HG03175 (cell line): ENCODE results near the gene ABCD1.

Source experiments
- ATAC-seq: cut with Tn5 transposase; IDR thresholded peaks from one replicate; pipeline ENCODE4 v1.9.1; 2021; ENCODE audit warnings: mild to moderate bottlenecking, moderate library complexity; ENCODE audit not compliant: unreplicated experiment

ABCD1 gene

DNA sequence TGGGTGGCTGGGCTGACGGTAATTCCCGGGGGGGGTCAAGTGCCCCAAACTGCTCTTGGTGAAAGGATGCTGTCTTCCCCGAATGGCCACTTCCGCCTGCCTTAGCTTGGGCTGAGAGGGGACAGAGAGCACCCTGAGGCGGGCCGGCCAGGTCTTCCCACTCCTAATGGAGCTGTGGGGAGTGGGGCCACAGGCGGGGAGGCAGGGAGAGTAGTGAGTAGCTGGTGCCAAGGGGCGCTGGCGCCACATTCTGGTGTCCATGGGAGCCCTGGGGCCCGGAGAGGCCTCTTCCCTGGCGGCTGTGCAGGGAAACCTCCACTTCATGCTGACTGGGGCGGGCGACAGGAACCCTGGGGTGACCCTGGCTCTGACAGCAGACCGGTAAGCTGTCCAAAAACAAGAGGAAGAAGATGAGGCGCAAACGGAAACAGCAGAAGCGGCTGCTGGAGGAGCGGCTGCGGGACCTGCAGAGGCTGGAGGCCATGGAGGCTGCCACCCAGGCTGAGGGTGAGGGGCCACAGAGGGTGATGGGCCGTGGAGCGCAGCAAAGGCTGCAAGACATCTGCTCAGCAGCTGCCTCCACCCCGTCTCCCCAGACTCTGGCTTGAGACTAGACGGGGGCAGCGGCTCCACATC is 58.8 kb downstream of the ABCD1 start:
- no peak for ATAC-seq

DNA sequence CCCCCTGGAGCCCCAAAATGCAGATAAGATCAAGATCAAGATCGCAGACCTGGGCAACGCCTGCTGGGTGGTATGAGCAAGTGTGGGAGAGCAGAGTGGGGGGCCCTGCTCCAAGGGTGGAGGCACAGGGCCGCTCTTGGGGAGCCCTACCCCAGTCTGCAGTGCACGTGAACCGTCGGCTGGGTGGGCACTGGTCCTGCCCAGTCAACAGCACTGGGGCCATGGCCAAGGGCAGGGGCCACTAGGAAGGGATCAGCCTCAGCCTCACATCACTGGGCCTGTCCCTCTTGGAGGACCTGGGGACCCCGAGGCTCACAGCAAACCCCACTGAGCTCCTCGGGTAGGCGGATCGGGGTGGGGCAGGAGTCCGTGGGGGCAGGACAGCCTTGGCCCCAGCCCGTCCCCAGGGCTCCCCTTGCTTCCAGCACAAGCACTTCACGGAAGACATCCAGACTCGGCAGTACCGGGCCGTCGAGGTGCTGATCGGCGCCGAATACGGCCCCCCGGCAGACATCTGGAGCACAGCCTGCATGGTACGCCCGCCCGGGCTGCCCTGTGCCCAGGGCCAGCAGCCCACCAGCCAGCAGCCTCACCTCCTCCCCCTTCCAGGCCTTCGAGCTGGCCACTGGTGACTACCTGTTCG is 59.8 kb downstream of the ABCD1 start:
- ATAC-seq, result no peak

DNA sequence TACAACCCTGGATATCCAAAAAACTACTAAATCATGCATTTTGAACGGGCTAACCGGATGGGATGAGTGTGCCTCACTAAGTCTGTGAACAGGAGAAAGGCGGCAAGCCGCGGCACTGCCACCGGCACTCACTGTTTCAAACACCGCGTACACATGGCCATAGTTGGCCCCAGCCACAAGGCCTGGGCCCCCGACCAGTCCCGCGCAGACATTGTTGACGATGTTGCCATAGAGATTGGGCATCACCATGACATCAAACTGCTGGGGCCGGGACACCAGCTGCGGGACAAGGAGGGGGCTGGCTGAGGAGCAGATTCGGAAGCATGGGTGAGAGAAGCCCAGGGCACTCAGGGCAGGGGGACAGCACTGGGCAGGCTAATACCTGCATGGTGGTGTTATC is 62.0 kb downstream of the ABCD1 start:
- no peak for ATAC-seq

DNA sequence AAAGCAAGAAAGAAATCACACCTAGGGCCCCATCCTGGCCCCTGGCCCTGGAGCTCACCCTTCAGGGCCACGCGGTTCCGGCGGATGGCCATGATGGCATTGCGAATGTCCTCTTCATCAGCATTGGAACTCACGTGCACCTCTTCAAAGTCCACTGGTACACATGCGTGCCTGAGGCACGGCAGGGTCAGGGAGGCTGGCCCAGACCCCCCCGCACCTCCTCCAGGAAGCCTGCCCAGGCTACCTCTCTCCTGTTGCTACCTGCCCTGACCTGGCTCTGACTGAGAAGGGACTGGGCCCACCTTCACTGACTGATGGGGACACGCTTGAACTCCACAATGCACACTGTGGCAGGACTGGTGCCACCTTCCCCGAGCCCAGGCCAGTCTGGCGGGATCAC is 65.0 kb downstream of the ABCD1 start:
- no peak for ATAC-seq

DNA sequence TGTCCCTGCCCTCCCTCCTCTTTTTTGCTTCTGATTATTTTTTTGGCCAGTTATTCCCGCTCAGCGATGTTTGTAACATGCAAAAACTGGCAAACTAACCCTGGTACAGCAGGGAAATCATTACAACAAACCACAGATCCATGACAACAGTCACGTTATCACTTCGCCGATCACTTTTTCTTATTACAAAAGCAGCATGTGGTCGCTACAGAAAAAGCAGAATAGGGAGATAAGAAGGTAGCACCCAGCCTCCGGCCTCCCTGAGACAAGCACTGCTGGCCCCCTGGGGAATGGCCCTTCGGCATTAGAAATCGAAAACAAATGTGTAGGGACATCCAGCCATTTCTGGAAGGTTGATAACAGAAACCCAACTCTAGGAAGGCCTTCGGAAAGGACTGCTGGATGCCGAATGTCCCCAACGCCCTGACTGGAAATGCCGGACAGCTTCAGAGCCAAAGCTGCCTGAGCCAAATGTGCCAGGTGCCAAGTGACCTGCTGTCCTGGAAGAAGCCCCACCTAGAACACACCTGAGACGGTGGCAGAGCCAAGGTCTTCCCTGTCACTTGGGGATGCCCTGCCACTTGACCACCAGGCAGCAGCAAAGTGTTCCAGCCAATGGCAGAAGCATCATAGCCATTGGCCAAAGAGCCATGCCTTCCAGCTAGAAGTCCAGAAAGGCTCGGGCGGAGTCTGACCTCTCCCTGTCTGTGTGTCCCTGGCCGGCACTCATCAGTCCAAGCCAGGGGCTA is 66.6 kb downstream of the ABCD1 start:
- no peak for ATAC-seq

DNA sequence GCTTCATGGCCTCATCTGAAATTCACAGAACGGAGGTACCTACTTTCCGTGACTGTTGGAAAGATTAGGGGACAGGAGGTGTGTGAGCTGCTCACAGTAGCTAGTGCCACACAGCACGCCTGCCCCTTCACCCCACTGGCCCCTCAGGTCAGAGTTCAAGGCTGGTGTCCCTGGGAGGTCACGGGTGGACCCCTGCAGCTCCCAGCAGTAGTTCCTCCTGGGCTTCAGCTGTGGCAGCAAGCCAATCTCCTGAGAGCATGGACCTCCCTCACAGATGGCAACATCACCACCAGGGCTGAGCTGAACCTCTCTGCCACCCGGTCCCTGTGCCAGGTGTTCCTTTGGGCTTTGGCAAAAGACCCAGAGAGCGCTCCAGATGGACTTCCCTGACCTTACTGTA is 67.7 kb downstream of the ABCD1 start:
- no peak for ATAC-seq

DNA sequence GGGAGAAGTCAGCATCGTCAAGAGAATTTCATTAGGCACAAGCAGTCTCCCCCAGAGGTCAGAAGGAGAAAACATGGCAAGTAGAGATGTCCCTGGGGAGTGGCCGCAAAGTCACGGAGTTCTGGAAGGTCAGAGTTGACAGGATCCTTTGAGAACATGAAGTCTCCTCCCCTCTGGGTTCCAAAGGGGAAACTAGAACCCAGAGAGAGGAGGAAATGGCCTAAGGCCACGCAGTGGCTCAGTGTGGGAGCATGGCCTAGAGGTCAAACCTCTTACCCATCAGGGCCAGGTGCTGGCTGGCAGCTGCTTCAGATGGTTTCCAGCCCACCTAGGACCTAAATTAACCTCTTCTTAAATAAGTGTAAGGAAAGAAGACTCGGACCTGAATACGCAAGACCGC is 68.6 kb downstream of the ABCD1 start:
- no peak for ATAC-seq
